EH (cell line): Measurements from ENCODE around the gene SLC1A5.

Experiments
- DNase-seq: peaks from one replicate; pipeline ENCODE4 v3.0.0-alpha.2; 2015; ENCODE audit warnings: low read depth

Gene SLC1A5

DNA sequence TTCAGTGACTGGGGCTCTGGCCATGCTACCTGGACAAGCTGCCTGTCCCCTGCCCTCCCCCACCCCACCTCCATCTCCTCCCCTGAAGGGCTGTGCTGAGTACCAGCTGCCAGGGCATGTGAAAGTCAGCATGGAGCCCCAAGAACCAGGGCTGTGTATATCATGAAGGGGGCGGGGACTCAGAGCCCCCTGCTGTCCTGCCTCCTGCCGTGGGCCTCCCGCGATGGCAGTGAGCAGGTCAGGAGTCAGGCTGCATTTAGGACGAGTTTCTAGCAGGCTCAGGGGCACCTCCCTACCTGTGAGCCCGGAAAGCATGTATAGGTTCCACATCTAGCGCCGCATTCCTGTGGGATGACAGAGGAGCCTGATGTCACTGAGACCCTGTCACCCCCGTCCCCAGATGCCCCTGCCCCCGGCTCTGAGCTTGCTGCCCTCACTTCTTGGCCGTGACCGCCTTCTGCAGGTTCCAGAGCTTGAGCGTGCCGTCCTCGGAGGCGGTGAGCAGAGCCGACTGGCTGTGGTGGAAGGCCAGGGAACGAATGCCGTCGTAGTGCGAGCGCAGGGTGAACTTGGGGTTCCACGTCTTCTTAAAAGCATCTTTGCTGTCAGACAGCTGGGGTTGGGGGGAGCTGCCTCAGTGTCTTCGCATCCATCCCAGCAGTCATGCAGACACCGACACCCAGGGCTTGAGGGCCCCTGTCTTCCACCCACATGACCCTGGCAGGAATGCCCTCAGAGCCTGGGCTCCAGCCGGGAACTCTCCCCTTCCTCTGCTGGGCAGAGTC, 63.2 kb downstream of the SLC1A5 start:
- DNase-seq = no peak
